GM21825 (cell line): Measurements from ENCODE around the gene STIM1.

Source experiments
- ATAC-seq: cut with Tn5 transposase; IDR thresholded peaks from one replicate; pipeline ENCODE4 v1.9.1; 2021; ENCODE audit warnings: mild to moderate bottlenecking, moderate library complexity; ENCODE audit not compliant: unreplicated experiment

The STIM1 gene

GRCh38 chr11:3909901-3910300 lies 54.4 kb downstream of the STIM1 start:
- ATAC-seq: no peak

DNA sequence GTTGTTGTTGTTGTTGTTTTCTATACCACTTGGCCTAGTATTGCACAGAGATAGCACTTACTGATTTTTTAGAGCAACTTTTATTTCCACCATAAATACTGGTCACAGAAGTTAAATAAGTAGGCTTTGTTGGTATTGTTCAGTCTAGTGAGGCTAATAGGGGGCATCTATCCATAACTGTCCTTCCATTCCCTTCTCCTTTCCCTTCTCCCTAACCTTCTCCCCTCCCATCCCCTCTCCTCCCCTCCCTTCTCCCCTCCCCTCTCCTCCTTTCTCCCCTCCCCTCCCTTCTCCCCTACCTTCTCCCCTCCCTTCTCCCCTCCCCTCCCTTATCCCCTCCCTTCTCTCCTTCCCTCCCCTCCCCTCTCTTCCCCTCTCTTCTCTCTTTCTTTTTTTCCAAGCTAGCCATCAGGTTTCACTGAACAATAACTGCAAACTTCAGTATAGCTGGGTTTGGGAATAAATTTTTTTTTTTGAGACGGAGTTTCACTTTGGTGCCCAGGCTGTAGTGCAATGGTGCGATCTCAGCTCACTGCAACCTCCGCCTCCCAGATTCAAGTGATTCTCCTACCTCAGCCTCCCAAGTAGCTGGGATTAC lies 56.5 kb downstream of the STIM1 start:
- ATAC-seq: no peak

DNA sequence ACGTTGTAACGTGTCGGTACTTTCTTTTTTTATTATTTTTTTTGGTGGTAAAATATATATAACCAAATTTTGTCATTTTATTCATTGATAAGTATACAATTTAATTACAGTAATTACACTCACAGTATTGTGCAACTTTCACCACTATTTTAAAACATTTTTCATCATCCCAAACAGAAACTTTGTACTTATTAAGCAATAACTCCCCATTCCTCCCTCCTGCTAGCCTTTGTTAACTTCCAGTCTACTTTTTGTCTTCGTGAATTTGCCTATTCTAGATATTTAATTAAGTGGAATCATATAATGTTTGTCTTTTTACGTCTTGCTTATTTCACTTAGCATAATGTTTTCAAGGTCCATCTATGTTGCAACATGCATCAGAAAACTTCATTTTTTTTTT lies 58.5 kb downstream of the STIM1 start:
- no peak for ATAC-seq

DNA sequence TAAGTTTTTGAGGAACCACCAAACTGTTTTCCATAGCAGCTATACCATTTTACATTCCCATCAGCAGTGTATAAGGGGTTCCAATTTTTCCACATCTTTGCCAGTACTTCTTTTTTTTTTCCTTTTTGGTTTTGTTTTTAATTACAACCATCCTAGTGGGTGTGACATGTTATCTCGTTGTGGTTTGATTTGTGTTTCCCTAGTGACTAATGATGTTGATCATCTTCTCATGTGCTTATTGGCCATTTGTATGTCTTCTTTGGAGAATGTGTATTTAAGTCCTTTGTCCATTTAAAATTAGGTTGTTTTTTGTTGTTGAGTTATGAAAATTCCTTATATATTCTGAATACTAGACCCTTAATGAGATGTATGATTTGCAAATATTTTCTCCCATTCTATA lies 59.3 kb downstream of the STIM1 start:
- ATAC-seq: no peak

GRCh38 chr11:3916962-3917361 lies 61.5 kb downstream of the STIM1 start:
- no peak for ATAC-seq

- no peak for ATAC-seq
These were observed 64.8 kb downstream of the STIM1 start for GRCh38 chr11:3920148-3920852.

- ATAC-seq: no peak
These were observed 66.6 kb downstream of the STIM1 start for GRCh38 chr11:3922056-3922455.

GRCh38 chr11:3925513-3925912 lies 70.0 kb downstream of the STIM1 start:
- ATAC-seq: no peak

DNA sequence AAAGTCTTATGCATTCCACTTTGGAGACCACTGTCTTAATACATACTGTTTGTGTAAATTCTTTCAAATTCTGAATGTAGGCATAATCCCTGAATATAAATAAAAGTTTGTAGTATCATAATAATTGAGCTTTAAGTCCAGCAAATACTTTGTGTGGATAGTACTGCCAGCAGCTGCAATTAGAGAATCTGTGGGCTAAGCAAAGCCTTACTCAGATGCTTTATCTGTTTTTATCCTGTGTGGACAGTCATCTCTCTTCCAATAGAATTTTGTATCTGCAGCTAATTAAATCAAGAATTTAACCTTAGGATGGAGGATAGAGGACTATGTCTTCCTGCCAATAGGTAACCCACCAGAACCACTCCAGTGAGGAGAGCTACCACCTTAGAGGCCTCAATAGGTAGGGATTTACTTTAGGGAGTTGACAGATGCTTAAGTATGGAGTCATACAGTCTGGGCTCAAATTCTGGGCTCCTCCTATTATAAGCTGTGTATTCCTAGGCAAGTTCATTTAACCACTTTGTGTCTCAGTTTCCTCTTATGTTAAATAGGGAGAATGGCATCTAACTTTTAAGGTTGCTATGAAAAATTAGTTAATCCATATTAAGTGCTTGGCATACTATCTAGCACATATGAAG lies 71.1 kb downstream of the STIM1 start:
- no peak for ATAC-seq

DNA sequence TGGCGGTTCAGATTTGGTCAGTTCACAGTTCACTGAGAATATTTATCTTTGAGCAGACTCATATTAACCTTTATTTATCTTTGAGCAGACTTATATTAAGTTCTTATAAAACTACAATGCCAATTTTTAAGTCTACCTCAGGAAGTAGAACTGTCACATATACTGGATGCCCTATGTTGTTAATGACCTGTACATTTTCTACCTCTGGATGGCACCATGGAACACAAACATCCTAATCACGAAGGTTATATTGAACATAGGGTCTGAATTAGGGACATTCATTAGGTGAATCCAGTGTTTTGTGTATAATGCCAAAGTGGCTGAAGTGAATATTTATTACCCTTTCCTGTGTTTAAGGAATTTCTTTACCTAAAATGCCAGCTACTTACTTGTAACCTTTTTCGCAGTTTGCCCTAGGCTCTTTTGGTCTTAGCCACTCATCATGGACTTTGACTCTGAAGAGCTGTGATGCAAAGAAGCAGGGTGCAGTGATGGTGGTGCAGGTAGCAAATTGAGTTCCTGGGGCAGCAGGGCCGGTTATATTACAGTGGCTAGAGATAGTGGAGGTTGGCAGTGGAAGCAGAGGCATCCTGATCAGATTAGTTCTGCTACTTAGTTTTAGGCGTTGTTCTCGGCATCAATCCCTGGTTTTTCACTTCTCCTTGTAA lies 71.8 kb downstream of the STIM1 start:
- ATAC-seq: no peak

- ATAC-seq: no peak
These were observed 73.8 kb downstream of the STIM1 start for GRCh38 chr11:3929232-3929631.

- ATAC-seq: no peak
These were observed 74.2 kb downstream of the STIM1 start for GRCh38 chr11:3929649-3930048.

DNA sequence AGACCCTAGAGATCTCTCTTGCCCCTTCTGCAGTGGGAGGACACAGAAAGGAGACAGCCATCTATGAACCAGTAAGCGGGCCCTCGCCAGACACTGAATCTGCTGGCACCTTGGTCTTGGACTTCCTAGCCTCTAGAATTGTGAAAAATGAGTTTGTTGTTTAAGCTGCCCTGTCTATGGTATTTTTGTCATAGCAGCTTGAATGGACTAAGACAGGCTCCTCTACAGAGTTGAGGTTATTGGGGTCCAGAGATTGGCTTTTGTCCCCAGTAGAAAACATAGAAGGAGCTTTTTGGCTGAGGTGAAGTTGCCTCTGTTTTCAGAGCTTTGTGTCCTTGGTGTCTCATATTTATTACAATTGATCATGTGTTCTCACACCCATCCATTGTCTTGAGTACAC lies 77.2 kb downstream of the STIM1 start:
- ATAC-seq: no peak

DNA sequence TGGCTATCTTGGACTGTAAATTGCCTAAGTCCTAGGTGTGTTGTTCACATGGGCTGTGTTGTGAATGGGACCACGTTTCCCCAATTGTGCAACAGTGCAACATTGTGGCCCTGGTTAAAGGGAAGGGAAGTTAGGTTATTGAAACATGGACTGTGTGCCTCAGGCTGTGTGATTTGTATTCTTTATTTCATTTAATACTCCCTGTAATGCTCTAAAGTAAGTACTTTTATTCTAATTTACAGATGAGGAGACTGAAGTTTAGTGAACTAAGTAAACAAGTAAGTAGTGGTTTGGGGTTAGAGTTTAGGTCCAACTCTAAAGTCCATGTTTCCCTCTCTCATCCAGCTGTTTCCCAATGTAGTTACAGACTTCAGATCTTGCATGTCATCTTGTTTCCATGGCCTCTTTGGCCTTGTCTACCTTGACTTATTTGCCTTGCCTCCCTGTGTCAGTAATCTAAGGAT lies 77.7 kb downstream of the STIM1 start:
- no peak for ATAC-seq

DNA sequence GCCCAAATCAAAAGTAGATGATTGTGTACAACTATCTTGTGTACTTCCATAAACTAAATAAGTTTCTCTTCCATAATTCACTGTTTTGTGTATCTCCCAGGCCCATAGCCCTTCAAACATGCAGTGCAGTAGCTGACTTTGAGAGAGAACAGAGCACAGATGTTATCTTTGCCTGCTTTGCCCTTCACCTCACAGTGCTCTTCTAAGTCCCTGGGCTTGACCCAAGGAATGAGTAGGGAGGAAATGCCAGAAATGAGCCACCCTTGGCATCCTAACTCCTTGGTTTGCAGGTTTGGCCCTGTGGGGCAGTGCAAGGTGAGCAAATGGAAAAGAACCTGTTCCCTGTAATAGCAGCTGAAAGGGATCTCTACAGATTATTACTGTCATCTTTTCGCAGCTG lies 79.2 kb downstream of the STIM1 start:
- ATAC-seq: no peak

DNA sequence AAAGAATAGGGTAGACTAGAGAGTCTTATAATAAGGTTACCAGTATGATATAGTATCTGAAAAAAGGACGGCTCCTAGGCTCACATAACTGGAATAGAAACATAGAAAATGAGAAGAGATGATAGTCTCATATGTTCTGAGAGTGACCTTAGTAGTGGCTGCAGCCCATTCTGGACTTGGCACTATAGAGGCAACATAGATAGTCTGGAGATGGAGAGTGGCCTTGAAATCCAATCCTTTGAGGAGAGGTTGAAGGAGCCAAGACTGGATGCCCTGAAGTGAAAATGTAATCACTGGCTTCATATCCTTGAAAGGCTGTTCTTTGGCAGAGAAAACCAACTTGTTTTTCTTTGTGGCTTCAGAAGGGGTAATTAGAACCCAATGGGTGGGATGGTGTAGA lies 81.1 kb downstream of the STIM1 start:
- no peak for ATAC-seq

GRCh38 chr11:3939211-3939610 lies 83.7 kb downstream of the STIM1 start:
- no peak for ATAC-seq

DNA sequence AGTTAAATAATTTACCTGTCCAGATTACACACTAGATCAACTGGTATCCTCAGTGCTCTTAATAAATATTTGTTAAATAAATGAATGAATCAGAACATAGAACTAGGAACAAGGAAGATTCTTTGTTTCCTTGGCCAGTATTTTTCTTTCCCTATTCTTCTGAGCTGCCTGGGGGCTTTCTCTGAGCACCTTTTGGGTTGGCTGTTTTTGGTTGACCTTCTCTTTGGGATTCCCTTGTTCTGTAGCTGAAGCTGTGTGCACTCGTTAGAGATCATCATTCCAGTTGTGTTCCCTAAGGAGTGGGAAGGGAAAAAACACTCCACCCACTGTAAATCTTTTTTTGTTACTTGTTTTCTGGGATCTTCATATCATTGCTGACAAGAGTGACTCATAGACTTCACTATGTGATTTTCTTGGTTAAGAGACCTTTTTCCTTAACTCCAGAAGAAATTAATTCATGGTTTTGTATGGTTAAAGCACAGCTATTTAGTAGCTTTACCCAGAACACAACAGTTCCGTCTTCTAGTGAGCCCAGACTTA lies 84.3 kb downstream of the STIM1 start:
- ATAC-seq: no peak

DNA sequence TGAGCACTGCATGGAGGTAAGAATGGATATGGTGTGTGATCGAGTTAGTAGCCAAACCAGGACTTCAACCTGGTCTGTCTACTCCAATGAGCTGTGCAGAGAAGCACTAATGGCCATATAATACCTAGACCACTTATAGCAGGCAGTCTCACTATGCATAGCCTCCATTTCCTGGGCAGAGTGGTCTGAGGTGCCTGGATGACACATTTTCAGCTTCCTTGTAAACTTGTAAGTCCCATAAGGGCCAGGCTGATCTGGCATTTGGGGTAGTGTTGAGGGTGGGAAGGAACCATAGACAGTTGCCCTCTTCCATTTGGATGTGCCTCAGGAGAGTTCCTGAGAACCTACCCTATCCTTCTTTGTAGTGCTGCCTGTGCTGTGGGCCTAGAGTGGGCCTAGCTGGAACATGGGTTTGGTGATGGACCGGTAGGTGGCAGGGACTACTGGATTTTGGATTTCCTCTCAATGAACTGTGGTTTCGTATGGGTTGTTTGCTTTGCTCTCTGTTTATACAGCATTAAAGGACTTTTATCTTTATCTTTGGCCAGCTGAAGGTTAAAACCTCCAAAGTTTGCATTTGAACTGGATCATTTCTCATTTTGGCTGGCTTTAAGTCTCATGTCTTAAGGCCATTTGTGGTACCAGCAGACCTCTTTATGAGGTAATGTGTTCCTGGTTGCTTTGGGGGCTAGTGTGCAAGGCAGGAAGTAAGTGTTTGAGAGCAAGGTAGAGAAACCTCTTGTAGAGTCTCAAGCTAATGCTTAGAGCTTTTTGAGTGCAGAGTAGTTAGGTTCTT lies 86.9 kb downstream of the STIM1 start:
- ATAC-seq: peak; percentile 40

- peak; percentile 6 for ATAC-seq
These were observed 87.6 kb downstream of the STIM1 start for GRCh38 chr11:3942956-3943497.
